K562 (cell line): ENCODE results near the gene MICU1. TPM values are rescaled to one million over a fixed set of nuclear protein-coding genes. Genes with fewer than 3 reads are reported as not detected.

Source experiments
- CBX3 ChIP-seq, 2 experiments: IDR thresholded peaks; 1 replicate in 1 of 2; 2 replicates in 1 of 2; pipeline ENCODE4 v1.6.1; 2012; ENCODE audit warnings: inconsistent platforms in 2 of 2, low read length in 2 of 2, borderline replicate concordance in 1 of 2, control low read depth in 1 of 2
- CEBPG ChIP-seq, 3 experiments: fragments of 200-800 bp in 1 of 3; sonication (Bioruptor generic) in 1 of 3; sonication (generic) in 1 of 3; formaldehyde crosslinking in 1 of 3; IDR thresholded peaks in 2 of 3; conservative IDR thresholded peaks in 1 of 3; 2 replicates each; pipeline versions ENCODE4 v1.6.1 to v1.8.0; 2016 to 2022; ENCODE audit warnings: missing compliant biosample characterization in 2 of 3, missing genetic modification characterization in 2 of 3, mild to moderate bottlenecking in 1 of 3, missing genetic modification reagents in 1 of 3
- CREM ChIP-seq: IDR thresholded peaks from 2 replicates; pipeline ENCODE4 v1.6.1; 2014; ENCODE audit warnings: antibody characterized with exemption, low read depth
- DLX4 ChIP-seq: fragments of 250-450 bp; sonication (Bioruptor Pico); IDR thresholded peaks from 2 replicates; pipeline ENCODE4 v1.6.1; 2021; ENCODE audit warnings: mild to moderate bottlenecking
- HMBOX1 ChIP-seq: sonication (generic); IDR thresholded peaks from 2 replicates; pipeline ENCODE4 v1.6.1; 2016
- KAT8 ChIP-seq: fragments of 450-650 bp; IDR thresholded peaks from 2 replicates; pipeline ENCODE4 v1.6.1; 2016; ENCODE audit warnings: low read depth, mild to moderate bottlenecking
- PBX2 ChIP-seq, 2 experiments: IDR thresholded peaks in 1 of 2; conservative IDR thresholded peaks in 1 of 2; 2 replicates each; pipeline ENCODE4 v1.6.1; 2016; ENCODE audit warnings: low read depth in 2 of 2, mild to moderate bottlenecking in 1 of 2, missing compliant biosample characterization in 1 of 2, missing genetic modification characterization in 1 of 2, moderate library complexity in 1 of 2
- POLR2A ChIP-seq: fragments of 450-650 bp; conservative IDR thresholded peaks from 2 replicates; pipeline ENCODE4 v1.6.1; 2016
- SMAD1 ChIP-seq: fragments of 150-350 bp; IDR thresholded peaks from 2 replicates; pipeline ENCODE4 v1.6.1; 2014; ENCODE audit warnings: low read length, low read depth; ENCODE audit not compliant: partially characterized antibody
- ZNF717 ChIP-seq: fragments of 250-450 bp; sonication (Bioruptor Pico); IDR thresholded peaks from 2 replicates; pipeline ENCODE4 v1.5.0; 2021
- polyA plus RNA-seq, 8 experiments: library from polyadenylated mRNA; depleted of rRNA in 4 of 8; stranded (reverse) in 5 of 8; unstranded in 3 of 8; fragments of >200 nt; fragmentation: Nextera tagmentation in 2 of 8; fragmentation: Illumina TruSeq in 1 of 8; extraction: Ambion mirVana in 2 of 8; extraction: Trizol in 1 of 8; gene quantifications; 2 replicates each; pipeline versions ENCODE4 v1.2.1 to v1.2.3, GENCODE V29; 2011 to 2014; ENCODE audit warnings: inconsistent platforms in 1 of 8, missing spikeins in 1 of 8
- total RNA-seq, 7 experiments: library from RNA; depleted of rRNA in 6 of 7; stranded (reverse); fragments of >200 nt in 6 of 7; fragmentation: Illumina TruSeq in 2 of 7; extraction: Trizol in 2 of 7; gene quantifications; 2 replicates each; pipeline versions ENCODE4 v1.2.1 to v1.2.3, GENCODE V29; 2011 to 2021; ENCODE audit warnings: low replicate concordance in 1 of 7

The MICU1 gene
- total and polyA plus RNA-seq, 9 of the 15 experiments (the other 6 are each of a cell fraction or from before 2014, with no cell fraction given) = 29.3 to 76.8 (median 48.4) TPM

- TF ChIP-seq DLX4 (CRISPR knock-in tag) (no peak), CEBPG (CRISPR knock-in tag; IDR thresholded peaks at IDR 0.05) (no peak), CEBPG (tag; conservative IDR thresholded peaks at IDR 0.05 in 1 of 2, IDR thresholded peaks at IDR 0.05 in 1 of 2) (no peak), CREM (peak; percentile 83), CBX3 (IDR thresholded peaks at IDR 0.05; ENCODE audit: borderline replicate concordance in 1 of 2, low read length in 2 of 2) (peak in 1 of 2 experiments; percentile 64; a peak in 1 of 3 replicates), ZNF717 (CRISPR knock-in tag) (no peak), KAT8 (no peak), POLR2A (peak; percentile 93), HMBOX1 (no peak), SMAD1 (no peak), PBX2 (CRISPR knock-in tag; IDR thresholded peaks at IDR 0.05; ENCODE audit: low read depth) (no peak), PBX2 (tag; conservative IDR thresholded peaks at IDR 0.05; ENCODE audit: low read depth) (no peak; the same call in 1 of the 2 replicates)
Observed at GRCh38 chr10:72625608-72626443, at the start of gene MICU1 (continued).
